NCI-H2029 (cell line): ENCODE measurements around the gene TMC5.
A peak's percentile ranks its signal among the peaks of the same experiment; 100 is the strongest.

ENCODE experiments used
- DNase-seq: peaks from one replicate; lab custom pipeline; 2025; lab: John Stamatoyannopoulos, UW

TMC5 gene

GRCh38 chr16:19507867-19508266, 90.2 kb downstream of the TMC5 start:
- no peak for DNase-seq

GRCh38 chr16:19512297-19512696, 94.6 kb downstream of the TMC5 start:
- DNase-seq = no peak

- no peak for DNase-seq
These were observed 95.8 kb downstream of the TMC5 start for GRCh38 chr16:19513377-19514053.

- no peak for DNase-seq
These were observed 98.1 kb downstream of the TMC5 start for GRCh38 chr16:19515757-19516156.

- peak; percentile 30 for DNase-seq
These were observed 99.9 kb downstream of the TMC5 start for GRCh38 chr16:19517424-19518089.

- DNase-seq = no peak
These were observed 100.7 kb downstream of the TMC5 start for GRCh38 chr16:19518388-19518787.

- no peak for DNase-seq
These were observed 103.2 kb downstream of the TMC5 start for GRCh38 chr16:19520861-19521331.

- peak; percentile 83 for DNase-seq
These were observed 104.1 kb downstream of the TMC5 start, which contains the start of gene GDE1 for GRCh38 chr16:19521471-19522396. Gene GDE1, minus strand, starts transcription at chr16:19522098. Its CDS starts 134 bp downstream, at chr16:19521964.

GRCh38 chr16:19522397-19522732, 104.7 kb downstream of the TMC5 start:
- DNase-seq = peak; percentile 29

GRCh38 chr16:19522760-19523159, 105.1 kb downstream of the TMC5 start:
- DNase-seq = no peak

GRCh38 chr16:19523184-19523558, 105.5 kb downstream of the TMC5 start:
- no peak for DNase-seq

- DNase-seq = peak; percentile 95
These were observed 106.1 kb downstream of the TMC5 start, which contains the start of gene CCP110 for GRCh38 chr16:19523559-19524355. Gene CCP110, plus strand, starts transcription at chr16:19523942. Its CDS starts 3,940 bp downstream, at chr16:19527882.

GRCh38 chr16:19524356-19524615, 106.6 kb downstream of the TMC5 start:
- no peak for DNase-seq

- DNase-seq = no peak
These were observed 107.1 kb downstream of the TMC5 start for GRCh38 chr16:19524616-19525384.

GRCh38 chr16:19525385-19525723, 107.7 kb downstream of the TMC5 start:
- DNase-seq = no peak

GRCh38 chr16:19527161-19527560, 109.5 kb downstream of the TMC5 start:
- DNase-seq = no peak

GRCh38 chr16:19528666-19529065, 111.0 kb downstream of the TMC5 start:
- no peak for DNase-seq

- DNase-seq = no peak
These were observed 114.9 kb downstream of the TMC5 start for GRCh38 chr16:19532601-19533000.

- no peak for DNase-seq
These were observed 122.7 kb downstream of the TMC5 start for GRCh38 chr16:19540241-19540970.

- peak; percentile 84 for DNase-seq
These were observed 124.6 kb downstream of the TMC5 start for GRCh38 chr16:19542138-19542821.
